ENCODE data around the gene GRIN1. TPM values are rescaled to one million over a fixed set of nuclear protein-coding genes. Genes with fewer than 3 reads are reported as not detected.
A peak's percentile ranks its signal among the peaks of the same experiment; 100 is the strongest.

GRIN1 gene
- total and polyA plus RNA-seq, 2 of the 13 experiments (the other 11 are each of a cell fraction or from before 2014, with no cell fraction given), result 0.13 TPM; not detected in 1

- TF ChIP-seq E2F5 (CRISPR knock-in tag; conservative IDR thresholded peaks at IDR 0.05) (no peak), ZNF841 (CRISPR knock-in tag; IDR thresholded peaks at IDR 0.05; ENCODE audit: borderline replicate concordance) (no peak), KDM5B (CRISPR knock-in tag; IDR thresholded peaks at IDR 0.05; ENCODE audit: borderline replicate concordance) (no peak; the same call in 1 of the 2 replicates), ZNF407 (CRISPR knock-in tag; IDR thresholded peaks at IDR 0.05; ENCODE audit: not compliant biosample characterization) (peak; percentile 14), RAD21 (CRISPR knock-in tag; IDR thresholded peaks at IDR 0.05) (peak; percentile 49; the same call in 1 of the 2 replicates), MAX (IDR thresholded peaks at IDR 0.05) (no peak), ZXDC (CRISPR knock-in tag; IDR thresholded peaks at IDR 0.05) (no peak), PRPF4 (IDR thresholded peaks at IDR 0.05; ENCODE audit: low read depth, low read length, poor library complexity, severe bottlenecking) (no peak), ZGPAT (CRISPR knock-in tag; IDR thresholded peaks at IDR 0.05) (peak; percentile 63; the same call in 1 of the 2 replicates), ZNF605 (CRISPR knock-in tag; IDR thresholded peaks at IDR 0.05) (no peak), ZMYM2 (CRISPR knock-in tag; IDR thresholded peaks at IDR 0.05) (no peak)
- TF ChIP-seq, protein P1, sequence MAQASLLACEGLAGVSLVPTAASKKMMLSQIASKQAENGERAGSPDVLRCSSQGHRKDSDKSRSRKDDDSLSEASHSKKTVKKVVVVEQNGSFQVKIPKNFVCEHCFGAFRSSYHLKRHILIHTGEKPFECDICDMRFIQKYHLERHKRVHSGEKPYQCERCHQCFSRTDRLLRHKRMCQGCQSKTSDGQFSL (CRISPR knock-in tag; IDR thresholded peaks at IDR 0.05), result no peak
These were observed 62.4 kb downstream of the GRIN1 start (continued) for GRCh38 chr9:137201205-137201868.

All from HepG2 (cell line).